Right lung (tissue), 5 donors: ENCODE data around the gene SHLD1. TPM values are rescaled to one million over a fixed set of nuclear protein-coding genes. Genes with fewer than 3 reads are reported as not detected.
"Not testable (repeated sequence)": the region's sequence is repeated elsewhere in the genome, so short reads cannot be mapped to it uniquely, and the experiment has no call there.

Source experiments
- DNase-seq, 2 donors: peaks; one replicate each; pipeline ENCODE4 v3.0.0-alpha.2; 2013
- polyA plus RNA-seq, 5 donors: library from polyadenylated mRNA; unstranded; fragments of 120-200 nt; gene quantifications; one replicate each; pipeline versions ENCODE4 v1.2.1 to v1.2.3, GENCODE V29; 2013; ENCODE audit warnings: inconsistent platforms in 1 of 5, low replicate concordance in 1 of 5; ENCODE audit not compliant: insufficient read length in 5 of 5, insufficient read depth in 1 of 5

Gene SHLD1
- polyA plus RNA-seq, 5 donors: 7.7 to 9.1 (median 8.1) TPM

DNA sequence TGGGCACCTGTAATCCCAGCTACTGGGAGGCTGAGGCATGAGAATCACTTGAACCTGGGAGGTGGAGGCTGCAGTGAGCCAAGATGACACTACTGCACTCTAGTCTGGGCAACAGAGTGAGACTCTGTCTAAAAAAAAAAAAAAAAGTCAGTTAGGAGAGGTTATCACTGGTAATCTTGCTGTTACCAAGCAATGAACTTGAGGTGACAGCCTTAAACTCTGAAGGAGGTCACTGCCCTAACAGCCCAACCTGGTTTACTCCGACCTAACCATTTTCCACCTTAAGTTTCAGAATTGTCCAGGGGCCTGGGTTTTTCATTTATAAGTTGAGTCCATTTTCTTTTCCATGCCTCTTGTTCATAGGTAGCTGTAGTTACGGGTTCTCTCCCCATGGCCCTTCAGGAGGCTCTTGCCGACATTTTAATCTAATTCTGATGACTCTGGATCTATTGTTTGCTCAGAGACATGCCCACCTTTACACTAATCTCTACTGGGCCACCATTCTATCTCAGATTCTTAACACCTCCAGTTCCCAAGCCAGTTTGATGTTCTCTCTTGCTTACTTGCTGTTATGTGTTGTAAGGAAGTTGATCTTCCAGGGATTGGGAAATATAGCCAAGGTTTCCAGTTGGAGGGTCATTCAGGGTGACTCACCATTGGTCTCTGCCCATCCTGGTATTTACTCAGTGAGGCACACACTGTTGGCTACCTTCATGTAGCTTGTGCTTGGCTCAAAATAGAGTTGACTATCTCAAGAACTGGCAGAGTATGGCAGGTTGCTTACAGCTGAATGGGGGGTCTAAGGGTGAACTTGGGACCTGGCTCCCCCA, 29.1 kb downstream of the SHLD1 start:
- no peak for DNase-seq

DNA sequence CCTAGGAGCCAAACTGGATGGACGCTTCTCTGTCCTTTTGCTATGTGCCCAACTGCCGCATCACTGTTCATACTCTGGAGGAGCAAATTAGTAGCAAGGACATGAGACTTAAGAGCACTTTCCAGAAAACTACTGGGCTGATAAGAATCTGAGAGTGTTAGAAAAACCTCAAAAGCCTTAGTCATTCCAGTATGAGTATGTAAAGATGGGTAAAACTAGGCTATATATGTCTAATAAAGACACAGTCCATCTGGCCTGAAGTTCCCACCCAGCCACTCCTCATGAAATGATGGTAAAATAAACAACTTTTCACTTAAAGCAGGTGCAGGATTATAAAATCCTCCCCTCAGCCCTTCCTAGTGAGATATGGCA, 30.6 kb downstream of the SHLD1 start:
- no peak for DNase-seq

DNA sequence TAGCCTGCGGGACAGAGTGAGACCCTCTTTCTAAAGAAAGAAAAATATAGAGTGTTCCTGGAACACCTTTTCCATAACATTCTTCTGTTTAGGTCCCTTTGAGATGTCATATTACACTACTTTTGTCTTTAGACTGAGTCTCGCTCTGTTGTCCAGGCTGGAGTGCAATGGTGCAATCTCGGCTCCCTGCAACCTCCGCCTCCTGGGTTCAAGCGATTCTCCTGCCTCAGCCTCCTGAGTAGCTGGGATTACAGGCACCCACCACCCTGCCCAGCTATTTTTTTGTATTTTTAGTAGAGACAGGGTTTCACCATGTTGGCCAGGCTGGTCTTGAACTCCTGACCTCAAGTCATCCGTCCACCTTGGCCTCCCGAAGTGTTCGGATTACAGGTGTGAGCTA, 31.2 kb downstream of the SHLD1 start:
- not testable (repeated sequence) for DNase-seq

DNA sequence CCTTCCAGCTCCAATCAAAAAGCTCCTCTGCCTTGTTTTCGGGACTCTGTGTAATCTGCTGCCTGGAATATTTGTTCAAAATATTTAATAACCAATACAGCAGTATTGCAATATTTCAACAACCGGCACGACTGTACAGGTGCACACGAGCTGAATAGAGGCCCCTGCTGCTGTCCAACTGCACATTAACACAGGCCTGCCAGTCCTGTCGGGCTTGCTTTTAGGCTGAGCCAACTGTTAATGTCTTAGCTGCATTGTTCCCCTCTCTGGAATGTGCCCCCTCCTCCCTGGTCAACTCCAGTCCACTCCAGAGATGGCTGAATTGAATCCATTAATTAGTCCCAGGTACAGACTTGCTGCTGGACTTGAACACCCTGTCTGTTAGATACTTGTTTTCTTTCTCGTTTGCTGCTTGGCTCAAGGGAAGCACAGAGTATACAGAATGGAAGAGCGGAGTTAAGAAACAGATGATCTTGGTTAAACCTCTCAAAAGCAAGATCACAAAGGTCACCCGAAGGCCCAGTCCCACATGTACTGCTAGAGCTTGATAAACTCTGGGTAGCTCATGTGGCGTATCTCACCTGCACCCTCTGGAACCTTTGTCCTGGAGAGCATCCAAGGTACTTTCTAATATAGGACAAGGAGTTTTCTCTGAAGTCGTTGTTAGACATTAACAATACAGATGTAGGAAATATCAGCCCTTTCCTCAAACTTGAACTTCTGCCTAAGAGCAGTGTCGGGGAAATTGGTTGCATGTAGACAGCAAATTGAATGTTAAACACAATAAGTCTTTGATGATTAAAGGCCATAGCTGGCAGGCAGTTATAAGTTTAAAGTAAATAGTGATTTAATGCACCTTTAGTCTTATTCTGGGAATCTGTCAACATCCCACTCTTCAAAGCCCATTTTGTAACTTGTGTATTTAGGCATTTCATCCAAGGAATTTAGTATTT, 31.9 kb downstream of the SHLD1 start:
- DNase-seq: peak in 1 of 2 donors; percentile 8

DNA sequence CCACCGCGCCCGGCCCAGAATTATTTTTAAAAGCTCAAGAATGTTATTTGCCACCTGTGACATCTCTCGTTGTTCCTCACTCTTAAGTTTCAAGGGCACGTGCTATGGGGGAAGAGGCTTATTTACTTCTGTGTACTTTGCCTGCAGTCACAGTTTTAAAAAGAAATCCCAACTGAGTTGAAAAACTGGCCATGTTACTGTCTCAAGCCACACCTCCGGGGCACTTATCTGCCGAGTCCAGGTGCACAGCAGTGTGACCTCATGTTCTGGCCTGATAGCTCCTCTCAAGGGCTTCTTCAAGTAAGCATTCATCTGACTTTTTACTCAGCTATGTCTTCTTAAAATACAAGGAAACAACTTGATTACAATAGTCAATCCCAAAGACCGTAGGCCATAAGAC, 34.5 kb downstream of the SHLD1 start:
- DNase-seq: no peak

DNA sequence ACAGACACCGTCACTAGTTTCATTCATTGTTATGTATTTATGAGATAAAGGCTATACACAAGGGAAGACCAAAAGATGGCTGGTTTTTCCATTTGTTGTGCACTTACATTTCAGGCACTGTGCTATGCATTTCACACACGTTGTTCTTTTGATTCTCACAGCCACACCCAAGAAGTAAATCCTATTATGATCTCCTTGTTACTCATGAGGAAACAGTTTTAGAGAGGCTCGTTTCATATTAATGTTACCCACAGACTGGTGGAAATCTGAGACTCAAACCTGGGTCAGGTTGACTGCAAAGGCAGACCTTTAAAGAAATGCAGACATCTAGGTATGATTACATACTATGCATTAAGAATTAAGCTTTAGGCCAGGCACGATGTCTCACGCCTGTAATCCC, 34.9 kb downstream of the SHLD1 start:
- DNase-seq: no peak

DNA sequence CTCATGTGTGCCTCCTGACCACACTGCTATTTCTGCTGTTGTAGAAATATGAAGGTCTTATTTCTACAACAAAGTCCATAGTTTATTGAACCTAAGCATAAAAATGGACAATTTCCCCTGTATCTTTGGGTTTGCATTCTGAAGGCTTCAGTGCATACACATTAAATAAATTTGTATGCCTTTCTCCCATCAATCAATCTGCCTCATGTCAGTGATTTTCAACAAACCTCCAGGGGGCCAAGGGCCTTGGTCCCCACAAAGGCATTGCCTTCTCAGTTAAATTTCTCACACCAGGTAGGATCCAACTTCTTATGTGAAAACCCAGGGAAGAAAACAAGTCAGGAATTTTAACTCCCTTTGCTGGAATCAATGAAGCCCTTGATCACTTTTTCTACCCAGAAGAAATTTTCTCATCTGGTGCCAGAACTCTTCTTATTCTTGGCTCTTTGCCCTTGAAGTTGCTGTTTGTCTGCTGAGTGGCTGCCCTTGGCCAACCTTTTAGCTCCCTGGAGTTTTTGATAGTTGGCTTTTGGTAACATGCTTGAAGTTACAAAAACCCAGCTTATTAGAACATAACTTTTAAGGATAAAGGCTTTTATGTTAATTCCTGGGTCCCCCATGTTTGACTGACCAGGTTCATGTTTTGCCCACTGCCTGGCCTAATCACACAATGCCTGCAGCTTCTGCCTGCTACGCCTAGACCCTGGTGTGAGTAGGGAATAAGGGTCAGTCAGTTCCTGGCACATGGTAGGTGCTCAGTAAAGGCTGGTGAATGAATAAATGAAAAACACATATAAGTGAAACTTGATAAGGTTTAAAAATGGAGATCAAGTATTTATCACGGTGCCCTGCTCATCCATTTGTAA, 37.0 kb downstream of the SHLD1 start:
- DNase-seq: peak; percentile 20 to 38

DNA sequence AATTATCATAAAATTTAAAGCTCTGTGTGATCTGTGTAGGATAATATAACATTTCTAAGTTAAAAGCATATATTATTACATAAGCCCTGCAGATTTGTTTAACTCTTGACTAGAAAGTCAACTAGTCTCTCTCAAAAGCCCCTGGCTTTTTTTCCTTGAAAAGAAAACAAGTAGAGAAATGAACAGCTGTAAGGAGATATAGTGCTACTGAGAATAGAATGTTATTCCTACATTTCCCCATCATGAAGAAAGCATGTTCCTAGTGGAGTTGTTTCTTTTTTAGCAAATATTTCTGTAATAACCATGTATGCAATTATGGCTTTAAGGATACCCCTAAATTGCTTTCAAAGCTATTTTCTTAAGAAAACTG, 37.6 kb downstream of the SHLD1 start:
- DNase-seq: no peak

DNA sequence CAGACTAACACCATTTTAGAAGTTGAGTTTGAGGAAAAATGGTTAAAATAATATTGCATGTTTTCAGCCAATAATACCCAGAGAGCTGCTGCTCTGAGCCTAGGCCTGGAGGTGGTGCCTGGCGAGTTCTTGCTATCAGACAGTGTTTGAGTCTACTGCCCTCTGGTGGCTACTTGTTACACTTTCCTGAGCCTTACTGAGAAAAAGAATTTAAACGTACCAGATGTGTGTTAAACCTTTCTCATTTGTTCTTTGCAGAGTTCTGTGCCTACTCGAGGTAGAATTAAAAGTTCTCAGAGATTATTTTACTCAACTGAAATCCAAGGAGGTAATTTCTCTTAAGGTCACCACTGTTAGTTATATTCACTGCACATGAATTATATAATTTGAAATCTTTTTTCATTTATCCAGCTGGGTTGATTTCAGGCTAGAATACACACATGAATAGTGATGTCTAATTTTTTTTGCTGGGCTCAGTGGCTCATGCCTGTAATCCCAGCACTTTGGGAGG, 38.2 kb downstream of the SHLD1 start:
- DNase-seq: peak; percentile 61 to 73

DNA sequence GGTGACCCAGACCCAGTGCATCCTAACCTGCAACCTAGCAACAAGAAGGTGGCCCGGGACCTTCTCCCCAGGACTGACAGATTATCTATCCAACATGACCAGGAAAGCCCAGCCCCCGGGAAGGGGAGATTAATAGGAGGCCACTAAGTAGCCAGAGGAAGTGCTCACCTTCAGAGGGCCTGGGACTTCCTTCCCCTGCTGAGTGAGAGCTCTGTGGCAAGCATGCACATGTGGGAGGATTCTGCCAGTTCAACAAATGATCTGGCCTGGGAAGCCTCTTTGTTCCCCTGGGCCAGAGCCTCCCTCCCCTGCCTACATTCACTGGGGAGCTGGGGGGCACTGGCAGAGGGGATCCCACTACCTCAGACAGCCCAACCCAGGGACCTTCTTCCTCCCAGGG, 39.6 kb downstream of the SHLD1 start:
- DNase-seq: no peak

DNA sequence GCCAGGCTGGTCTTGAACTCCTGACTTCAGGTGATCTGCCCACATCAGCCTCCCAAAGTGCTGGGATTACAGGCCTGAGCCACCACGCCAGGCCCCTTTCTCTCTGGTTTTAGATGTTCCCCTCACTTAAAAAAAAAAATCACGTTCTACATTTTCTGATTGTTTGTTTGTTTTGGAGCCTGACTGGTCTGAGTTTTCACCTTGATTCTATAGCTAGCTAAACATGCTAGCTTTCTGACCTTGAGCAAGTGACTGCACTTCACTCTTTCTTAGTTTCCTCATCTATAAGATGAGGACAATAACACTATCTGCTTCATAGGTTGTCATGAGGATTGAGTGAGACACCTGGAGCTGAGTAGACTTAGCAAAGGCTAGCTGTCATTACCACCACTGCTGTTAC, 43.7 kb downstream of the SHLD1 start:
- no peak for DNase-seq

DNA sequence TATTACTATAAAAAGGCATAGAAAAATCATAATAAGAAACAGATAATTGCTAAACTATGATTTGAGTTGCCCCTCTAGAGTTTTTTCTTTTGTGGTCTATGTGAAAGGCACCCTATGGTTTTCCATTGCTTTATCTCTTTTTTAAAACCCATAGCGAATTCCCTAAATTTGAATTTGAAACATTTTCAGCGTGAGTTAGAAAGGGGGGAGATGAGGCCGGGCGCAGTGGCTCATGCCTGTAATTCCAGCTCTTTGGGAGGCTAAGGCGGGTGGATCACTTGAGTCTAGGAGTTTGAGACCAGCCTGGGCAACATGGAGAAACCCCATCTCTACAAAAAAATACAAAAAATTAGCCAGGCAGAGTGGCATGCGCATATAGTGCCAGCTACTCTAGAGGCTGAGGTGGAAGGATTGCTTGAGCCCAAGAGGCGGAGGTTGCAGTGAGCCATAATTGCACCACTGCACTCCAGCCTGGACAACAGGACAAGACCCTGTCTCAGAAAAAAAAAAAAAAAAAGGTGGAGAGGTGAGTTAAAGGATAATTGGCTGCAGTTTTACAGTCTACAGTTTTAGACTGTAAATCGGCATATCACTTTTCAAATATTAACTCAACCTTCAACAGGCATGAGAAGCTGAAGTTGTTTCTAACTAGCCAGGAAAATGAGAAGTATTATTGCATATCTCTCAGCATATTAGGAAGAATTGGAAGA, 46.3 kb downstream of the SHLD1 start:
- DNase-seq: no peak

DNA sequence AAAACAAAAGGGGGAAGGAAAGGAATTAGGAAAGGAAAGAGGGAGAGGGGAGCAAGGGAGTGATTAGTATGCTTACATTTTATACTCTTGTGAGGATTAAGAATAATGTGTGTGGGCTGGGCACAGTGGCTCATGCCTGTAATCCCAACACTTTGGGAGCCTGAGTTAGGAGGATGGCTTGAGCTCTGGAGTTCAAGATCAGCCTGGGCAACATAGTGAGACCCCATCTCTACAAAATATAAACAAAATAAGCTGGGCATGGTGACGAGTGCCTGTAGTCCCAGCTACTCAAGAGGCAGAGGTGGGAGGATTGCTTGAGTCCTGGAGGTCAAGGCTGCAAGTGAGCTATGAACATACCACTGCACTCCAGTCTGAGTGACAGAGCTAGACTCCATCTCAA, 47.0 kb downstream of the SHLD1 start:
- no peak for DNase-seq

DNA sequence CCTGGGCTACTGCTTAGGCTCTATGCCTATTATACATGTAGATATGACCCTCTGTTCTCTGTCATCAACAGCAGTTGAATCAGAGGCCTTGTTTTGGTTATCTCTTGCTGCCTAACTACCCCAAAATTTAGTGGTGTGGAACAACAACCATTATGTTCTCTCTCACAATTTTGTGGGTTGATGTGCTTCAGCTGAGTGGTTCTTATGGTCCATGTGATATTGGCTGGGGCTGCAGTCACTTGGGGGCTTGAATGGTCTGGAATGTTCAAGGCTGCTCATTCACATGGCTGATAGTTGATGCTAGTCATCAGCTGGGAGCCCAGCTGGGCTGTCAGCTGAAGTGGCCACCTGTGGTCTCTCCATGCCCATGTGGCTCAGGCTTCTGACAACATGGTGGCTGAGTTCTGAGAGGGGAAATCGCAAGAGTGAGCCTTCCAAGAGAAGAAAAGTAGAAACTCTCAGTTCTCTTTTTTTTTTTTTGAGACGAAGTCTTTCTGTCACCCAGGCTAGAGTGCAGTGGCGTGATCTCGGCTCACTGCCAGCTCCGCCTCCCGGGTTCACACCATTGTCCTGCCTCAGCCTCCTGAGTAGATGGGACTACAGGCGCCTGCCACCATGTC, 47.8 kb downstream of the SHLD1 start:
- DNase-seq: no peak

DNA sequence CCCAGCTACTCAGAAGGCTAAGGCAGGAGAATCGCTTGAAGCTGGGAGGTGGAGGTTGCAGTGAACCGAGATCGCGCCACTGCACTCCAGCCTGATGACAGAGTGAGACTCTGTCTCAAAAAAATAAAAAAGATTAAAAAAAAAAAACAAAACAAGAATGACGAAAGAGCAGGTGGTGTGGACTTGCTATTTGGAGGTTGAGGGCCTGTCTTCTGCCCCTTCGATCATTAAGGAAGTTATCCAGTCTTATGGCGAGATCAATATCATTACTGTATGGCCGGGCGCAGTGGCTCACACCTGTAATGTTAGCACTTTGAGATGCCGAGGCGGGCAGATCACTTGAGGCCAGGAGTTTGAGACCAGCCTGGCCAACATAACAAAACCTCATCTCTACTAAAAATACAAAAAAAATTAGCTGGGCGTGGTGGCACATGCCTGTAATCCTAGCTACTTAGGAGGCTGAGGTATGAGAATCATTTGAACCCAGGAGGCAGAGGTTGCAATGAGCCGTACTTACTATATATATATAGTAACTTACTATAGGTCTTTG, 53.6 kb downstream of the SHLD1 start:
- DNase-seq: not testable (repeated sequence)

DNA sequence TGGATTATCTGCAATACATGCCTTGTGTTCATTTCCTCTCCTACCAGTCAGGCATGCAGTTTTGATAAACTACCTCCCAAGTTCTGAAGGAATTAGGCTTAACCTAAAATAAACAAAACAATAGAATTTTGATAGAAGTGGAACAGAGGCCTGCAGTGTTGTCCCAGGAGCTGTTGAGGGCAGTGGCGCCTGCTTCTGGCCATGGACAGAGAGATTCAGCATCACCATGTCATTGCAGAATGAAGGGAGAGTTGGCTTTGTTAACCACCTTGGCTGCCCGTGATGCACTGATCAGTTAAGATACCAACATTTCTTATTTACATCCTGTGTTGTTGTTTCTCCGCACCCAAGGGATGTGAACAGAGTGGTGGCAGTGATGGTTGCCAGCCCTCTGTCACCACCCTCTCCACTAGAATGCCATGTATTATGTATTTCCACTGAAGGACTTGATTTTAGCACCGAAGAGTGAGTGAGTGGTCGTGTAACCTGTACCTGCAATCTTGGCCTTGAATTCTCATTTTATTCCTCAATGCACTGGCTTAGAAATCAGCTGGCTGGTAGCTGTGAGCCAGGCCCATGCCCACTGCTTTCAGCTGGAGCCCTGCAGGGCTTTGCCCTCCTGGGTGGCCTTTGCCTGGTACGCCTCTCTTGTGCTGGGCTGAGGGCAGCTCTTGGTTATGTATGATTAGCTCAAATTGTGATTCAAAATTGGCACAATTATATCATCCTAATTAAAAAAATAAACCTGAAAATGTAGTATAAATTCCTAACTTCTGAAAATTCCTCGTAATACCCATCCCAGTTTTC, 56.5 kb downstream of the SHLD1 start:
- no peak for DNase-seq

DNA sequence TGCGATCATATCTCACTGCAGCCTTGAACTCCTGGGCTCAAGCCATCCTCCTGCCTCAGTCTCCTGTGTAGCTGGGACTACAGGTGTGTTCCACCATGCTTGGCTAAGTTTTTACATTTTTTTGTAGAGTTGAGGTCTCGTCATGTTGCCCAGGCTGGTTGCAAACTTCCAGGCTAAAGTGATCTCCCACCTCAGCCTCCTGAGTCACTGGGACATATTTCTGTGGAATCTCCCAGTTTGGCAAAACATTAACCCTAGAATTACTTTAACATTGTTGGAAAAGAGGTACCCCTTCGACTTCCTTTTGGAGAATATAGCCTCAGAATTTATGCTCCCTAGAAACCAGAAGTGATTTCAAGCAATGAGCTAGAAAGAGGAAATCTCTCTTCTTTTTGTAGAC, 57.2 kb downstream of the SHLD1 start:
- DNase-seq: no peak

DNA sequence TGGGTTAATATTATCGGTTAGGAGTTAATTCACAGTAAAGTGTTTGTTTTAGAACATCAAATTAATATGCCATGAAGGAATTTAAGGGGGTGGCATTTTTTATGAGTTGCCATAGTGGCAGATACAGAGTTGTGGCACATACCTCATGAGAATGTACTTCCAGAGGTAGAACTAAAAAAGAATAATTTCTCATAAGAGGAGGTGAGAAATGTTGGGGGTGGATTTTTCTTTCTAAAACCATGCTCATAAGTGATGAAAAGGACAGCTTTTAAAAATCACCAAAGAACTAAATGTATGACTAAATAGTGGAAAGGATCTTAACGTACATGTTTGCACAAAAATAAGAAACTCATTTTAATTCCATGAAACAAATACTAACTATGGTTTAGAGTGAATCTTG, 58.7 kb downstream of the SHLD1 start:
- DNase-seq: no peak

DNA sequence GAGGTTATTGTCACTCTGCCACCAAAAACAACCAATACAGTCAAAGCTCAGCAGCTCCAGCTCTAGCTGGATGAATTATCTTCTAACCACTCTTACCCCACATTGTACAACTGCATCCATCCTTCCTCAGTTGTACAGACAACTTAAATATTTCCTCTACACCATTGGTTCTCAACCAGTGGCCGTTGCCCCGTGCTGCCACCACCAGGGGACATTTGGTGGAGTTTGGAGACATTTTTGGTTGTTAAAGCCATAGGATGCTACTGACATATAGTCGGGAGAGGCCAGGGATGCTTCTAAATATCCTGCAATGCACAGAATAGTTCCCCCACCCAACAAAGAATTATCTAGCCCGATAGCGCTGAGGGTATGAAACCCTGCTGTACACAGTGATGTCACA, 59.3 kb downstream of the SHLD1 start:
- DNase-seq: no peak
